WI38 (cell line): Measurements from ENCODE around the gene CNKSR1.

Source experiments
- H3K4me3 ChIP-seq: 2 replicates; pipeline ENCODE4 v1.5.1; 2011; ENCODE audit warnings: low read depth, mild to moderate bottlenecking, control low read depth, low read length
- TF ChIP-seq, protein P1 (sequence below): IDR thresholded peaks from 2 replicates; pipeline ENCODE4 v1.5.1; 2012; ENCODE audit warnings: low read depth, mild to moderate bottlenecking, control low read depth, low read length

The CNKSR1 gene

DNA sequence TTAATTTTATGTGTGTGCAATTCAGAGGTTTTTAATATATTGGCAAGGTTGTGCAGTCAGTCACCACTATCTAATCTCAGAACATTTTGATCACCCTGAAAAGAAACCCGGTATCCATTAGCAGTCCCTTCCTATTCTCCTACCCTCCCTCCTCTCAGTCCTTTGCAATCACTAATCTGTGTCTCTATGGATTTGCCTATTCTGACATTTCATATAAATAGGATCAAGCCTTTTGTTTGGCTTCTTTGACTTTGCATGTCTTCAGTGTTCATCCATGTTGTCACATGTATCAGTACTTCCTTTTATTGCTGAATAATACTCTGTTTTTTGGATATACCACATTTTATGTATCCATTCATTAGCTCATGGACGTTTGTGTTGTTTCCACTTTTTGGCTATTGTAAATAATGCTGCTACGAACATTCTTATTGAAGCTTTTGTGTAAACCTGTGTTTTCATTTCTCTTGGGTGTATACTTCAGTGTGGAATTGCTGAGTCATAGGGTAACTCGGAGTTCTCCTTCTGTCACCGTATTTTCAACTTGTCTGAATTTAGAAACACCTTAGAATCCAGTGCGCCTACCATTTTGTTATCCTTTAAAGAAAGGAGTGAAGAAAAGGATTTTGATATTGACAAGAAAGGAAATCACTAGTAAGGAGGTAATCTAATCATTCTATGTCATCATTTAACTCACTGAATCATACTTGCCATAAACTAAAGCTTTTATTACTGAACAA is 60.1 kb downstream of the CNKSR1 start:
- H3K4me3 ChIP-seq: 0 out of 2 replicates have a peak overlapping the region, but pooled peaks have one; percentile 9
- TF ChIP-seq, protein P1, sequence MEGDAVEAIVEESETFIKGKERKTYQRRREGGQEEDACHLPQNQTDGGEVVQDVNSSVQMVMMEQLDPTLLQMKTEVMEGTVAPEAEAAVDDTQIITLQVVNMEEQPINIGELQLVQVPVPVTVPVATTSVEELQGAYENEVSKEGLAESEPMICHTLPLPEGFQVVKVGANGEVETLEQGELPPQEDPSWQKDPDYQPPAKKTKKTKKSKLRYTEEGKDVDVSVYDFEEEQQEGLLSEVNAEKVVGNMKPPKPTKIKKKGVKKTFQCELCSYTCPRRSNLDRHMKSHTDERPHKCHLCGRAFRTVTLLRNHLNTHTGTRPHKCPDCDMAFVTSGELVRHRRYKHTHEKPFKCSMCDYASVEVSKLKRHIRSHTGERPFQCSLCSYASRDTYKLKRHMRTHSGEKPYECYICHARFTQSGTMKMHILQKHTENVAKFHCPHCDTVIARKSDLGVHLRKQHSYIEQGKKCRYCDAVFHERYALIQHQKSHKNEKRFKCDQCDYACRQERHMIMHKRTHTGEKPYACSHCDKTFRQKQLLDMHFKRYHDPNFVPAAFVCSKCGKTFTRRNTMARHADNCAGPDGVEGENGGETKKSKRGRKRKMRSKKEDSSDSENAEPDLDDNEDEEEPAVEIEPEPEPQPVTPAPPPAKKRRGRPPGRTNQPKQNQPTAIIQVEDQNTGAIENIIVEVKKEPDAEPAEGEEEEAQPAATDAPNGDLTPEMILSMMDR: no peak
